Heart left ventricle (tissue), 16 donors: Measurements from ENCODE around the gene MAPK8IP3. TPM values are rescaled to one million over a fixed set of nuclear protein-coding genes. Genes with fewer than 3 reads are reported as not detected.
A peak's percentile ranks its signal among the peaks of the same experiment; 100 is the strongest.

ENCODE experiments used
- ATAC-seq, 4 donors: fragments of 200-7000 bp; cut with Tn5 transposase; one replicate each; pipeline ENCODE4 v1.9.1; 2020 to 2022; ENCODE audit warnings: moderate library complexity in 4 of 4, mild to moderate bottlenecking in 3 of 4, moderate number of reproducible peaks in 1 of 4
- DNase-seq, 5 donors: peaks; one replicate each; pipeline ENCODE4 v3.0.0-alpha.2; 2020
- H3K27ac ChIP-seq, 12 donors: fragments of 200-600 bp; sonication (generic) in 4 of 12; one replicate each; pipeline versions ENCODE4 v1.5.0 to v1.8.0; 2016 to 2022; ENCODE audit warnings: mild to moderate bottlenecking in 2 of 12
- H3K27me3 ChIP-seq, 9 donors: fragments of 200-600 bp; sonication (generic) in 2 of 9; one replicate each; pipeline versions ENCODE4 v1.5.1 to v1.8.0; 2016 to 2022; ENCODE audit warnings: mild to moderate bottlenecking in 3 of 9
- H3K36me3 ChIP-seq, 9 donors: fragments of 200-600 bp; sonication (generic) in 2 of 9; one replicate each; pipeline versions ENCODE4 v1.5.0 to v1.8.0; 2018 to 2022; ENCODE audit warnings: mild to moderate bottlenecking in 2 of 9
- H3K4me1 ChIP-seq, 12 donors: fragments of 200-600 bp; sonication (generic) in 4 of 12; one replicate each; pipeline versions ENCODE4 v1.5.0 to v1.8.0; 2016 to 2022; ENCODE audit warnings: mild to moderate bottlenecking in 3 of 12
- H3K4me3 ChIP-seq, 12 donors: fragments of 200-600 bp; sonication (generic) in 4 of 12; one replicate each; pipeline versions ENCODE4 v1.5.0 to v1.8.0; 2017 to 2022; ENCODE audit warnings: mild to moderate bottlenecking in 9 of 12, moderate library complexity in 4 of 12
- H3K9me3 ChIP-seq, 12 donors: fragments of 200-600 bp; sonication (generic) in 4 of 12; one replicate each; pipeline versions ENCODE4 v1.5.0 to v1.8.0; 2016 to 2022; ENCODE audit warnings: mild to moderate bottlenecking in 1 of 12
- CTCF ChIP-seq, 12 donors: fragments of 200-600 bp; sonication (generic) in 4 of 12; IDR thresholded peaks; one replicate each; pipeline versions ENCODE4 v1.5.0 to v1.8.0; 2018 to 2022; ENCODE audit warnings: antibody characterized with exemption in 12 of 12, mild to moderate bottlenecking in 5 of 12
- POLR2A ChIP-seq, 2 donors: fragments of 450-650 bp; IDR thresholded peaks; one replicate each; pipeline ENCODE4 v1.6.1; 2017; ENCODE audit warnings: antibody characterized with exemption in 2 of 2, mild to moderate bottlenecking in 2 of 2, moderate library complexity in 2 of 2
- WGBS, 4 donors: extraction: QIAGEN DNeasy Blood & Tissue Kit in 2 of 4; methylation state at CpG; one replicate each; pipeline versions ENCODE4 v1.1.5 to v1.1.7; 2013 to 2018; 5-methylcytosine and 5-hydroxymethylcytosine counted together
- intact Hi-C, 10 donors: fragments of 100-400 bp; cut with DNase I; formaldehyde crosslinking; loops; one replicate each; pipeline versions ENCODE4 v1.11.1 to v1.14.2; 2022
- polyA plus RNA-seq, 2 donors: library from polyadenylated mRNA; stranded (reverse); fragments of 200-250 nt; gene quantifications; one replicate each; pipeline ENCODE4 v1.2.3, GENCODE V29; 2013
- total RNA-seq, 9 donors: library from RNA; depleted of rRNA in 2 of 9; stranded (reverse); fragments of >200 nt in 2 of 9; fragmentation: NEBNext Ultra II Directional in 3 of 9; extraction: Animal tissue kit (Norgen Biotek cat#: 25700) in 3 of 9; gene quantifications; one replicate each; pipeline versions ENCODE4 v1.1.0 to v1.2.4, GENCODE V29; 2016 to 2023
- donor health status: ischemic (EF 13 %, LVEDD 7.1; RV severe dilation, severe dysfunction).
- donor health status: healthy with polysubstance abuse.
- donor health status: DM: no; HTN: yes; CAD: no.
- donor health status: DM: no; HTN: no; CAD: no.
- donor health status: ischemic (EF 25% LVEDD 6.9; RV normal size, moderate dysfunction).
- donor health status: ischemic (EF 25% LVEDD 5.7; RV mildly dilated, moderate dysfunction).
- donor health status: healthy.
- donor health status: DM: yes; HTN: yes; CAD: no.
- donor health status: ischemic (EF 35%, LVEDD 5.7; RV mildly dilated, moderate dysfunction).
- donor health status: nonischemic (EF 11% LVEDD 7.7; RV severe dilation, severe dysfunction).
- donor health status: DM: yes; HTN: yes; CAD: no.
- donor health status: PGD.
- donor health status: ischemic (EF 29% LVEDD 5.4; RV normal size, mild dysfunction).
- donor health status: nonischemic (EF 23%, LVEDD 6.1; RV moderate dilation, normal function).

The MAPK8IP3 gene
- total and polyA plus RNA-seq, 11 donors, result 29.5 to 71.3 (median 63.1) TPM

GRCh38 chr16:1766701-1767100 lies 60.7 kb downstream of the MAPK8IP3 start:
- ATAC-seq (no peak), DNase-seq (no peak)
- peaks cover 2 to 17% (median 12%) of the 10 kb centered on the region in 12 donors for H3K4me1 ChIP-seq
- no peaks in the 10 kb centered on the region for H3K27me3 ChIP-seq
- H3K27ac ChIP-seq, result no peak overlapping the region
- H3K9me3 ChIP-seq, result no peaks in the 10 kb centered on the region
- TF ChIP-seq CTCF (IDR thresholded peaks at IDR 0.05) (no peak), POLR2A (IDR thresholded peaks at IDR 0.05) (no peak)
- intact Hi-C loops, result no loop called here
- H3K36me3 ChIP-seq, result peaks cover 0 to 78% (median 68%) of the 10 kb centered on the region in 9 donors
- H3K4me3 ChIP-seq, result no peak overlapping the region
- 91 to 94% (median 92%) methylated on average over 3 to 18 of the region's 18 CpGs; no CpG with 5 or more reads in 1 of the 4 donors for WGBS, 4 donors

- no peak for ATAC-seq
- intact Hi-C loops, result no loop called here
- WGBS, 4 donors, result 87 to 94% (median 93%) methylated on average over 18 to 42 of the region's 42 CpGs
- no peaks in the 10 kb centered on the region for H3K9me3 ChIP-seq
- peaks cover 7 to 24% (median 18%) of the 10 kb centered on the region in 12 donors for H3K4me1 ChIP-seq
- H3K27ac ChIP-seq, result no peak overlapping the region
- TF ChIP-seq CTCF (IDR thresholded peaks at IDR 0.05), result no peak
- no peak for TF ChIP-seq POLR2A (IDR thresholded peaks at IDR 0.05)
- no peaks in the 10 kb centered on the region for H3K27me3 ChIP-seq
- no peak overlapping the region for H3K4me3 ChIP-seq
- no peak for DNase-seq
- H3K36me3 ChIP-seq, result peaks cover 0 to 71% (median 62%) of the 10 kb centered on the region in 9 donors
Measured at GRCh38 chr16:1767116-1767994, 61.4 kb downstream of the MAPK8IP3 start.

GRCh38 chr16:1768061-1768766 lies 62.2 kb downstream of the MAPK8IP3 start:
- H3K27ac ChIP-seq, result peak overlapping the region in 1 of 12 donors; percentile 98
- H3K9me3 ChIP-seq, result no peaks in the 10 kb centered on the region
- H3K4me1 ChIP-seq, result peaks cover 8 to 27% (median 19%) of the 10 kb centered on the region in 12 donors
- no peak for TF ChIP-seq CTCF (IDR thresholded peaks at IDR 0.05)
- intact Hi-C loops, result no loop called here
- H3K27me3 ChIP-seq, result no peaks in the 10 kb centered on the region
- WGBS, 4 donors, result 84 to 89% (median 86%) methylated on average over 32 to 41 of the region's 41 CpGs
- ATAC-seq, result no peak
- H3K4me3 ChIP-seq, result no peak overlapping the region
- H3K36me3 ChIP-seq, result peaks cover 0 to 63% (median 54%) of the 10 kb centered on the region in 9 donors
- no peak for DNase-seq
